A673 (cell line): Measurements from ENCODE around the gene GBA2. TPM values are rescaled to one million over a fixed set of nuclear protein-coding genes. Genes with fewer than 3 reads are reported as not detected.

ENCODE experiments used
- BruUV-seq: library from RNA; stranded (reverse); fragments of 400-500 nt; replicated peaks from 2 replicates; lab custom pipeline; 2021; lab: Mats Ljungman, UMichigan
- CTCF ChIA-PET: fragments of 300-600 bp; sonication (Branson Sonifier 250); formaldehyde crosslinking; loops from one replicate; lab custom pipeline; 2022; ENCODE audit warnings: antibody characterized with exemption; lab: Charles Lee
- POLR2A ChIA-PET: fragments of 300-600 bp; sonication (Branson Sonifier 250); formaldehyde crosslinking; loops from one replicate; lab custom pipeline; 2022; ENCODE audit warnings: antibody characterized with exemption; ENCODE audit not compliant: low non-redundant PET; lab: Charles Lee
- DNase-seq: peaks from one replicate; pipeline ENCODE4 v3.0.0-alpha.2; 2015; ENCODE audit warnings: low spot score
- H3K27ac ChIP-seq: fragments of 200-600 bp; sonication (generic); 2 replicates; pipeline ENCODE4 v1.5.1; 2016; ENCODE audit warnings: mixed run types, low read depth, mild to moderate bottlenecking, mixed read lengths, antibody characterized with exemption, low read length; ENCODE audit not compliant: poor library complexity, severe bottlenecking
- H3K27me3 ChIP-seq: fragments of 200-600 bp; sonication (generic); replicated peaks from 2 replicates; pipeline ENCODE4 v1.6.1; 2017; ENCODE audit warnings: mixed run types, low read depth, mild to moderate bottlenecking, mixed read lengths, antibody characterized with exemption, low read length; ENCODE audit not compliant: insufficient read depth, poor library complexity
- H3K36me3 ChIP-seq: fragments of 200-600 bp; sonication (generic); 2 replicates; pipeline ENCODE4 v1.6.1; 2016; ENCODE audit warnings: mixed run types, mild to moderate bottlenecking, mixed read lengths, antibody characterized with exemption, low read length; ENCODE audit not compliant: insufficient read depth, poor library complexity, severe bottlenecking
- H3K4me1 ChIP-seq: fragments of 200-600 bp; sonication (generic); 2 replicates; pipeline ENCODE4 v1.6.1; 2017; ENCODE audit warnings: mixed run types, mild to moderate bottlenecking, mixed read lengths, antibody characterized with exemption, low read length; ENCODE audit not compliant: insufficient read depth, poor library complexity, severe bottlenecking
- H3K4me3 ChIP-seq: fragments of 200-600 bp; sonication (generic); 2 replicates; pipeline ENCODE4 v1.5.1; 2016; ENCODE audit warnings: low read depth, mixed run types, mild to moderate bottlenecking, mixed read lengths, low read length; ENCODE audit not compliant: poor library complexity, severe bottlenecking
- H3K9me3 ChIP-seq: fragments of 200-600 bp; sonication (generic); 2 replicates; pipeline ENCODE4 v1.6.1; 2016; ENCODE audit warnings: mixed run types, low read depth, mild to moderate bottlenecking, mixed read lengths, antibody characterized with exemption, low read length; ENCODE audit not compliant: poor library complexity, severe bottlenecking
- CTCF ChIP-seq: fragments of 300-800, 200-600 bp; sonication (generic); conservative IDR thresholded peaks from 2 replicates; pipeline ENCODE4 v1.5.1; 2017; ENCODE audit warnings: low read depth, mild to moderate bottlenecking, antibody characterized with exemption, low read length, moderate library complexity, mixed read lengths
- EZH2 ChIP-seq: fragments of 200-600 bp; sonication (generic); IDR thresholded peaks from 2 replicates; pipeline ENCODE4 v1.6.1; 2017; ENCODE audit warnings: borderline replicate concordance, low read depth, mild to moderate bottlenecking, mixed read lengths, antibody characterized with exemption, low read length; ENCODE audit not compliant: poor library complexity, severe bottlenecking
- intact Hi-C: fragments of 100-400 bp; cut with micrococcal nuclease; formaldehyde crosslinking; loops from one replicate; pipeline ENCODE4 v1.10.0; 2022; ENCODE audit not compliant: unreplicated experiment
- total RNA-seq: library from RNA; stranded (reverse); gene quantifications from 2 replicates; pipeline ENCODE4 v1.2.3, GENCODE V29; 2021

The GBA2 gene
- total RNA-seq, 1 experiment from 2014 or later, result 67.6 TPM

GRCh38 chr9:35727676-35728040 lies 21.4 kb downstream of the GBA2 start:
- no peaks in the 10 kb centered on the region for H3K27me3 ChIP-seq
- ChIA-PET POLR2A (interaction anchor here (0.5 kb wide), 1 partner anchor 1733 kb away, joined by 6 read pairs; no protein-coding TSS in a partner anchor), CTCF (interaction anchor here (0.6 kb wide), 1 partner anchor 17 kb away, joined by 3 read pairs; no protein-coding TSS in a partner anchor)
- peak overlapping the region; percentile 59 for H3K27ac ChIP-seq
- peaks cover 20% of the 10 kb centered on the region for H3K36me3 ChIP-seq
- no TSS peak for BruUV-seq
- DNase-seq, result no peak
- no peak overlapping the region for H3K4me3 ChIP-seq
- H3K4me1 ChIP-seq, result peaks cover 21% of the 10 kb centered on the region
- intact Hi-C loops, result no loop called here
- no peak for TF ChIP-seq CTCF
- no peak for TF ChIP-seq EZH2
- H3K9me3 ChIP-seq, result no peaks in the 10 kb centered on the region

GRCh38 chr9:35726931-35727330 lies 22.1 kb downstream of the GBA2 start:
- no peak for DNase-seq
- no peak for TF ChIP-seq CTCF

GRCh38 chr9:35725362-35725761 lies 23.7 kb downstream of the GBA2 start:
- Histone ChIP-seq H3K27ac (no peak overlapping the region), H3K27me3 (no peaks in the 10 kb centered on the region), H3K4me1 (peaks cover 13% of the 10 kb centered on the region), H3K36me3 (peaks cover 43% of the 10 kb centered on the region), H3K9me3 (no peaks in the 10 kb centered on the region), H3K4me3 (no peak overlapping the region)
- BruUV-seq, result no TSS peak
- ChIA-PET POLR2A (no interaction called here), CTCF (interaction anchor here (1.3 kb wide), 1 partner anchor 29 kb away, joined by 3 read pairs; no protein-coding TSS in a partner anchor)
- intact Hi-C loops, result no loop called here
- TF ChIP-seq EZH2 (no peak), CTCF (no peak)
- DNase-seq, result no peak

More at GRCh38 chr9:35726931-35727330, 22.1 kb downstream of the GBA2 start:
- H3K27me3 ChIP-seq, result no peaks in the 10 kb centered on the region
- ChIA-PET POLR2A (no interaction called here), CTCF (interaction anchor here (0.5 kb wide), 2 partner anchors 831 to 866 kb away, joined by 3 to 7 read pairs; no protein-coding TSS in a partner anchor)
- peaks cover 27% of the 10 kb centered on the region for H3K36me3 ChIP-seq
- no peaks in the 10 kb centered on the region for H3K9me3 ChIP-seq
- peaks cover 21% of the 10 kb centered on the region for H3K4me1 ChIP-seq
- H3K27ac ChIP-seq, result peak overlapping the region; percentile 8
- intact Hi-C loops, result no loop called here
- H3K4me3 ChIP-seq, result no peak overlapping the region
- no TSS peak for BruUV-seq
